OCI-LY3 (cell line): ENCODE measurements around the gene NEK10.

Source experiments
- H2AFZ ChIP-seq: fragments of 200-600, 300-600 bp; shearing (Covaris generic); 2 replicates; pipeline ENCODE4 v1.6.0; 2014; ENCODE audit warnings: antibody characterized with exemption, low read depth, low read length
- H3K27ac ChIP-seq: fragments of 200-600, 300-600 bp; sonication (generic); 2 replicates; pipeline ENCODE4 v1.5.1; 2014; ENCODE audit warnings: mild to moderate bottlenecking, low read length, moderate library complexity, mixed read lengths
- H3K27me3 ChIP-seq: fragments of 200-600, 300-600 bp; sonication (generic); 2 replicates; pipeline ENCODE4 v1.6.1; 2014; ENCODE audit warnings: low read depth, low read length, mixed read lengths
- H3K36me3 ChIP-seq: fragments of 200-600, 300-600 bp; sonication (generic); replicated peaks from 2 replicates; pipeline ENCODE3; 2014; ENCODE audit warnings: low read depth, low read length, mixed read lengths
- H3K4me1 ChIP-seq: fragments of 300-600, 200-600 bp; sonication (generic); 2 replicates; pipeline ENCODE4 v1.6.1; 2014; ENCODE audit warnings: low read length, mixed read lengths
- H3K4me2 ChIP-seq: fragments of 200-600, 300-600 bp; sonication (generic); 2 replicates; pipeline ENCODE4 v1.6.1; 2014; ENCODE audit warnings: low read length, mixed read lengths
- H3K4me3 ChIP-seq: fragments of 300-600, 200-600 bp; sonication (generic); 2 replicates; pipeline ENCODE4 v1.5.1; 2014; ENCODE audit warnings: antibody characterized with exemption, mild to moderate bottlenecking, low read length, moderate library complexity
- H3K79me2 ChIP-seq: fragments of 300-600, 200-600 bp; shearing (Covaris generic); 2 replicates; pipeline ENCODE4 v1.6.1; 2014; ENCODE audit warnings: mild to moderate bottlenecking, low read length, mixed read lengths
- H3K9ac ChIP-seq: fragments of 300-600, 200-600 bp; shearing (Covaris generic); 2 replicates; pipeline ENCODE4 v1.6.0; 2014; ENCODE audit warnings: mild to moderate bottlenecking, low read length, moderate library complexity
- H3K9me3 ChIP-seq: fragments of 200-600, 300-600 bp; shearing (Covaris generic); 2 replicates; pipeline ENCODE4 v1.6.1; 2014; ENCODE audit warnings: low read length, mixed read lengths; ENCODE audit not compliant: insufficient read depth
- H4K20me1 ChIP-seq: fragments of 200-600, 300-600 bp; sonication (generic); 2 replicates; pipeline ENCODE4 v1.6.1; 2016; ENCODE audit warnings: low read length, mixed read lengths; ENCODE audit not compliant: insufficient read depth
- CTCF ChIP-seq: fragments of 200-600, 300-600 bp; sonication (generic); IDR thresholded peaks from 2 replicates; pipeline ENCODE4 v1.5.1; 2014; ENCODE audit warnings: antibody characterized with exemption, low read length, low read depth
- EZH2phosphoT487 ChIP-seq: fragments of 200-600 bp; shearing (Covaris generic); IDR thresholded peaks from 2 replicates; pipeline ENCODE4 v1.6.1; 2018; ENCODE audit warnings: antibody characterized with exemption, mixed run types, low read depth

Gene NEK10

GRCh38 chr3:27200721-27201489 lies 168.3 kb downstream of the NEK10 start:
- Histone ChIP-seq H3K36me3 (no peaks in the 10 kb centered on the region), H2AFZ (no peak overlapping the region)

DNA sequence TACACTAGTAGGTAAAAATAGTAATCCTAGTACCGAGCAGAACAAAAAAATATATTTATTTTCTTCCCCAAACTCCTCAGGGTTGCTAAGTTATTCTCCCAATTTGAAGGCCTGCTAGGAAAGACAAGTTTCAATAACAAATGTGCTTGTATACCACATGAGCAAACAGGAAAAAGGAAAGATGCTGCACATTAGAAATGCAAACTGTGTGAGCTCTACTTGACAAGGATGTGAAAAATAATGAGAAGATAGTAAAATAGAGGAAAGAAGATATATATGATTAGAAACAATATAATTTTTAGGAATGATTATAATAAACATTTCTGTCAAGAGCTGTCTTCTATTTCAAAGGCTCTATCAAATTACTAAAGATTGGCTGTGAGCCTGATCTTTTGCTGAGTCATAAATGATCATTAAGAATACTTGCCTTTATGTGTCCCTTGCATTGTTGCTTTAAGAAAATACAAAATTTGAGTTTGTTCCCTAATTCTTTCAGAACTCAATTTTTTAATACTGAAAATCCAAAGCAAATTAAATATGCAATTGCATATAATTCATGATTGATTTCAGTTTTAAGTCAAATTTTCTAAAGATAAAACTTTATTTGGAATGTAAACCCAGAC lies 174.2 kb downstream of the NEK10 start:
- no peak overlapping the region for H3K4me2 ChIP-seq
- no peak overlapping the region for H2AFZ ChIP-seq
- TF ChIP-seq CTCF = no peak
- TF ChIP-seq EZH2phosphoT487 = no peak
- no peak overlapping the region for H3K27ac ChIP-seq
- H3K27me3 ChIP-seq = no peaks in the 10 kb centered on the region
- H4K20me1 ChIP-seq = no peaks in the 10 kb centered on the region
- no peak overlapping the region for H3K4me3 ChIP-seq
- no peaks in the 10 kb centered on the region for H3K4me1 ChIP-seq
- no peak overlapping the region for H3K9ac ChIP-seq
- H3K36me3 ChIP-seq = no peaks in the 10 kb centered on the region
- H3K79me2 ChIP-seq = no peaks in the 10 kb centered on the region
- H3K9me3 ChIP-seq = no peaks in the 10 kb centered on the region

More at GRCh38 chr3:27200721-27201489, 168.3 kb downstream of the NEK10 start:
- Histone ChIP-seq H3K27me3 (no peaks in the 10 kb centered on the region), H3K4me2 (no peak overlapping the region), H3K27ac (no peak overlapping the region), H3K9me3 (no peaks in the 10 kb centered on the region), H3K4me3 (no peak overlapping the region), H3K4me1 (no peaks in the 10 kb centered on the region), H3K79me2 (no peaks in the 10 kb centered on the region), H3K9ac (no peak overlapping the region), H4K20me1 (no peaks in the 10 kb centered on the region)
- TF ChIP-seq EZH2phosphoT487 = no peak
- no peak for TF ChIP-seq CTCF

GRCh38 chr3:27193056-27193455 lies 176.1 kb downstream of the NEK10 start:
- Histone ChIP-seq H3K4me3 (no peak overlapping the region), H3K27me3 (no peaks in the 10 kb centered on the region), H3K36me3 (no peaks in the 10 kb centered on the region), H3K4me2 (no peak overlapping the region), H4K20me1 (no peaks in the 10 kb centered on the region), H3K9ac (no peak overlapping the region), H3K9me3 (no peaks in the 10 kb centered on the region), H3K27ac (no peak overlapping the region), H2AFZ (no peak overlapping the region), H3K4me1 (no peaks in the 10 kb centered on the region), H3K79me2 (no peaks in the 10 kb centered on the region)
- TF ChIP-seq CTCF = no peak
- no peak for TF ChIP-seq EZH2phosphoT487

GRCh38 chr3:27186013-27186412 lies 183.2 kb downstream of the NEK10 start:
- no peak overlapping the region for H3K27ac ChIP-seq
- no peaks in the 10 kb centered on the region for H3K79me2 ChIP-seq
- TF ChIP-seq CTCF = no peak
- no peak overlapping the region for H3K4me2 ChIP-seq
- H3K4me3 ChIP-seq = no peak overlapping the region
- H3K4me1 ChIP-seq = no peaks in the 10 kb centered on the region
- H3K36me3 ChIP-seq = no peaks in the 10 kb centered on the region
- no peak overlapping the region for H3K9ac ChIP-seq
- no peaks in the 10 kb centered on the region for H3K9me3 ChIP-seq
- H3K27me3 ChIP-seq = no peaks in the 10 kb centered on the region
- H4K20me1 ChIP-seq = no peaks in the 10 kb centered on the region
- H2AFZ ChIP-seq = no peak overlapping the region
